SH-SY5Y (cell line): ENCODE results near the gene ATP6V0A4.

Source experiments
- GATA2 ChIP-seq: IDR thresholded peaks from 2 replicates; pipeline ENCODE4 v1.6.1; 2011; ENCODE audit warnings: mild to moderate bottlenecking, low read depth, low read length
- GATA3 ChIP-seq: IDR thresholded peaks from 2 replicates; pipeline ENCODE4 v1.6.1; 2011; ENCODE audit warnings: low read depth, mild to moderate bottlenecking, low read length, moderate library complexity

Gene ATP6V0A4

DNA sequence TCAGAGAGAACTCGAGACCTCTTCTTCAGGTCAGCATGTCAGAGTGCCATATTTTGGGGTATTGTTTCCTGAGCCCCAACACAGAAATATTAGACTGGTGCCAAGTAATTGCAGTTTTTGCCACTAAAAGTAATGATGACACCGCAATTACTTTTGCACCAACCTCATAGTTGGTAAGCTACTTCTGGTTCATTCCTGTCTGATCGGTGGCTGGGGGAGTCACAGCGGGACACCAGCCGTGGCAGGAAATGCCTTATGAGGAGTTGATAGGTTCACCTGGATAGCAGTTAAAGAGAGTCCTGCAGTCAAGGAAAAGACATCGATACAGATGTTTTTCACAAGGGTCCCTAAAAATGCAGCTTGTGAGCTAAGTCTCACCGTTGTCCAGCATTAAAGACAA is 23.9 kb upstream of the ATP6V0A4 start:
- no peak for TF ChIP-seq GATA3
- TF ChIP-seq GATA2, result no peak

DNA sequence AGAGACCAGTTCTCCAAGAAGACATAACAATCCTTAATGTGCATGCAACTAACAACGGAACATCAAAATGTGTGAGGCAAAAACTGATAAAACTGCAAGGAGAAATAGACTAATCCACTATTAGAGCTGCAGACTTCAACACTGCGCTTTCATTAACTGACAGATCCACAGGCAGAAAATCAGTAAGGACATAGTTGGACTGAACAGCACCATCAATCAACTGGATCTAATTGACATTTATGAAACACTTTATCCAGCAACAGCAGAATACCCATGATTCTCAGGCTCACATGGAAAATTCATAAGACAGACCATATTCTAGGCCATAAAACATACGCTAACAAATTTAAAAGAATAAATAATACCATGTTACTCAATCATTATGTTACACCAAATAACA is 21.6 kb upstream of the ATP6V0A4 start:
- TF ChIP-seq GATA2 (no peak), GATA3 (no peak)

DNA sequence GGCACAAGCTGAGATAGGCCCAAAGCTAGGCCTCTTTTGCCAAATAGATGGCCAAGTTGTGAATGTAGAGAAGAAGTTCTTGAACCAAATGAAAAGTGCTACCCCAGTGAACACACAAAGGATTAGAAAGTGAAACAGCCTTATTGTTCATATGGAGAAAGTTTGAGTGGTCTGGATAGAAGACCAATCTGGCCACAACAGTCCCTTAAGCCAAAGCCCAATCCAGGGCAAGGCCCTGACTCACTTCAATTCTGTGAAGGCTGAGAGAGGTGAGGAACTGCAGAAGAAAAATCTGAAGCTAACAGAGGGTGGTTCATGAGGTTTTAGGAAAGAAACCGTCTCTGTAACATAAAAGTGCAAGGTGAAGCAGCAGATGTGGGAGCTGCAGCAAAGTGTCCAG is 18.7 kb upstream of the ATP6V0A4 start:
- TF ChIP-seq GATA3, result no peak
- no peak for TF ChIP-seq GATA2

DNA sequence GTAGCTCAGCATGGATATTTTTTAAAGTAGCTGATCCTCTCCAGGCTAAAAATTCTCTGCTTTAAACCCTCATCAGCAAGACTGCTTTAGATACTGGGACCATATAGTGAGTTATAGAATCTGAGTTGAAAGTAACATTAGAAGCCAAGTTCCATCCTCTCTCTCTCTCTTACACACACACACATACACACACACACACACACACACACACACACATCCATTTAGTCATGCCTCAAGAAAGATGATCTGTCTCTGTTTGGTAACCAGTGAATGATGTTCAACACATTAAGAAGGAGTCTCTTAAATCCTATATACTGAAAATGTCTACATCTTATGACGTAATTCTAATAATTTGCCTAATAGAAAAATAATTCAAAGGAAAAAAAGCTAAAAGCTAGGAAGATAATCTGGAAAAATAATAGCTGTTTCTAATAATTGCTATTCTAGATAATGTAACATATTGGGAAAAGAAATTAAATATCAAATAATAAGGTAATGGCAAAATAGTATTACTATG is 16.9 kb upstream of the ATP6V0A4 start:
- TF ChIP-seq GATA3 (no peak), GATA2 (no peak)

DNA sequence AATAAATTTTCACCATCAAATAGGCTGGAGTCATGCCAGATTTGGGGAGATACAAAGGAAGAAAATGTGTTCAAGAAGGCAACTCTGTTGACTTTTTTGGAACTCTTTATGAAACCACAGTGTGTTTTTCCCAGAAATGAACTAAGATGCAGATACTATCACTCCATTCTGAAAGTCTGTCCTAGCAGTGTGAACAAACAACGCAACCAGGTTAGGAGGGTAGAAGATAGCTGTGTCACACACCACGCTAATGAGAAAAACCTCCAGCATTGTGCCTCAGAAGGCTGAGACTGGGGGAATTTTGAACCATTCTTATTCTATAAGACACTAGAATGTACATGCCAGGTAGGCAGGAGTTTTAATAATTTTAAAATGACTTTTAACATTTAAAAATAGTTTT is 15.9 kb upstream of the ATP6V0A4 start:
- TF ChIP-seq GATA3 (no peak), GATA2 (no peak)

DNA sequence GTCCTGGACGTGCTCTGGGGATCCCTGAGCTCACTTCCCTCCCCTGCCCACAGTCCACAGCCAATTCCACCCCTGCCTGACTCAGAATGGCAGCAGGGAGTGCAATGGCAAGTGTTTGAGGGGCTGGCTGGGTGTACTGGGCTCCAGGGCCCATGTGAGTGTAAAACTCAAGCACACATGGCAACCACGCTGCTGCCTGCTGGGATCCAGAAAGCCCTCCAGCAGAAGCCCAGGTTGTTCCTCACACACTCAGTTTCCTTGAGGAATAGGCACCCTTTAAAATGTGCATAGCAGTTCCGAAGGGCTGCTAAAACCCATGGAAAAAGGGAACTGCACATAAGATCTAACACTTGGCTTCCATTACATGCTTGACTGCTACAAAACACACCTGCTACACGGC is 11.3 kb upstream of the ATP6V0A4 start:
- TF ChIP-seq GATA2, result no peak
- TF ChIP-seq GATA3, result no peak

DNA sequence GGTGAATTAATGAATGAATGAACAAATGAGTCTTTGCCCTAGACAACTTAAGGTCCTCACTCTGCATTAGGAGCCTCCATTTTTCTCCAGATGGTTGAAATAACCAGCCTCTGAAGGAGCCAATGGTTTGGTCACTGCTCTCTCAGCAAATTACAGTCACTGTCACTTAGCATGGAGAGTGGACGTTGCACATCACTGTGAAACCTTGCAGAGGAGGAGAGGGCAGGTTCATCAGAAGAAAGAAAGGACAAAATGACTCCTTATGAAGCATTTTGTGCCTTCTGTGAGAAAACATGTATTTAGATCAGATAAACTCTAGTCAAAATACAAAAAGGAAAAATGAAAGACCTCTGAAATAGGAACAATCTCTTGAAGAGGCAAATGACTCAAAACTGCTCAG is 6.6 kb upstream of the ATP6V0A4 start:
- no peak for TF ChIP-seq GATA2
- no peak for TF ChIP-seq GATA3

DNA sequence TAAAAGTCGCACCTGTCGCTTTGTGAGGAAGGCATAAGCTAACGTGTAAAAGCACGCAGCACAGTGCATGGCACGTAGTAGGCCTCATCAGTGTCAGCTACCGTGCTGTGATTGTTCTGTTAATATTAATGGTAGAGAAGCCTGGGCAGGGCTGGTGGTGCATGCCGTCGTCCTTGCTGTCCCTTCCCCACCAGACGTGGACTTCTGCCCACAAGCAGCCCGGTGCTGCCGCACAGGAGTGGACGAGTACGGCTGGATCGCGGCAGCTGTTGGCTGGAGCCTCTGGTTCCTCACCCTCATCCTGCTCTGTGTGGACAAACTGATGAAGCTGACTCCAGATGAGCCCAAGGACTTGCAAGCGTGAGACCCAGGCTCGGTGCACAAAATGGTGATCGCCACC is 4.7 kb upstream of the ATP6V0A4 start:
- TF ChIP-seq GATA2 (no peak), GATA3 (no peak)

DNA sequence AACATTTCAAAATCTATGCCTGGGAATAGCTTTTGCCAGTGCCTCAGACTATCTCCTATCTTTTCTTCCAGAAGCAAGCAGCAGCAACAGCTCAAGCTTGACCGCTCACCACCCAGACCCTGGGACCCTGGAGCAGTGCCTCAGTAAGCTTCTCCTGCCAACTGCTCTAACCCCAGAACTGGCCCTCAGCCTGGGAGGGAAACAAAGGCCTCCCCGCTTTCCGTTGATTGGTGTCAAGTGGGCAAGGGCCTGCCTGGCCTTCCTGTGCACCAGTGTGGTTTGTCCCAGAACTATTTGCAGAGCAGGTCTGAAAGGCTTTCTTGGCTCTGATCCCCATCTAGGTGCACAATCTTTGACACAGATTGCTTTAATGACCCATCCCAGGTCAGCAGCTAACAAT is 3.3 kb upstream of the ATP6V0A4 start:
- TF ChIP-seq GATA3 (no peak), GATA2 (no peak)

DNA sequence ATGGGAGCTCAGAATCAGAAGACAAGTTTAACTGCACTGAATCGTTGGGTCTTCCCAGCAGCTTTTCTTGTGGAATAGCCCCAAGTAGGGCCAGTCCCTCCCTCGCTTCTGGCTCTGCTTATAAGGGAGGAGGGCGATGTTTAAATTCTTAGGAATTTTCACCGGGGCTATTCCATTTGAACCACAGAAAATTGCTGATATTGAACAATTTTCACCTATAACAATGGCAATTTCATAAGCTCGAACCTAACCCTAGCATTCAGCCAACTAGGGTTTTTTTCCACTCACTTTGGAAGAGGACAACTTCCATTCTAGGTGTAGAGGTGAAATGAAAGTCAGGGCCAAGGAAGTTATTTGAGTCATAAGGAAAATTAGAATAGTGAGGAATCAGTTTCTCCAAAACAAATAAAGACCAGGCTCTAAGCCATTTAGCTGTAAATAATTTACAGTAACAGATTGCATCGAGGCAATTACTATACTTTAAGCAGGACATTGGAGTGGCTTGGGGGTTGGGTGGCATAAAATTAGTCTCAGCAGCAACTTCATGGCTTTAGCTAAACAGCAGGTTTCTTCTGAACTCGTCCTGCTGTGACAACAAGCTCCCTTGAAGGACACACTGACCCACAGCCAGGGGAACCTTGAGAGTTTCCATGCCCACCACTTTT is 1.5 kb upstream of the ATP6V0A4 start:
- TF ChIP-seq GATA3, result no peak
- TF ChIP-seq GATA2, result no peak

DNA sequence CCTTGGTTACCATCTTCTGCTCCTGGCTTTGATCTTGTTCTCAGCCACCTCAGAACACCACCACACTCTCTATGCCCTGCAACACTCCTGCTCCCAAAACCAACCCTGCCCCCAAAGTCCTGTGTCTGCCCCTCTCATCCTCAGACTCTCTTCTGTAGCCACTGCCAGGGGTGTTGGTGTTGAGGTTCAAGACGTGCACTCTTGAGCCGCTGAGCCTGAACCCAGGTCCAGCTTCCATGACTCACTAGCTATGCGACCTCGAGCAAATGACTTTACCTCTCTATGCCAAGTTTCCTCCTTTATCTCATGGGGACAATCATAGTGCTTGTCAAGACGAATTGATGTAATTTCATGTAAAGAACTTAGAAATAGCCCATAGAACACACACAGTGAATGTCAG is 840 bp upstream of the ATP6V0A4 start:
- TF ChIP-seq GATA3 (no peak), GATA2 (no peak)

DNA sequence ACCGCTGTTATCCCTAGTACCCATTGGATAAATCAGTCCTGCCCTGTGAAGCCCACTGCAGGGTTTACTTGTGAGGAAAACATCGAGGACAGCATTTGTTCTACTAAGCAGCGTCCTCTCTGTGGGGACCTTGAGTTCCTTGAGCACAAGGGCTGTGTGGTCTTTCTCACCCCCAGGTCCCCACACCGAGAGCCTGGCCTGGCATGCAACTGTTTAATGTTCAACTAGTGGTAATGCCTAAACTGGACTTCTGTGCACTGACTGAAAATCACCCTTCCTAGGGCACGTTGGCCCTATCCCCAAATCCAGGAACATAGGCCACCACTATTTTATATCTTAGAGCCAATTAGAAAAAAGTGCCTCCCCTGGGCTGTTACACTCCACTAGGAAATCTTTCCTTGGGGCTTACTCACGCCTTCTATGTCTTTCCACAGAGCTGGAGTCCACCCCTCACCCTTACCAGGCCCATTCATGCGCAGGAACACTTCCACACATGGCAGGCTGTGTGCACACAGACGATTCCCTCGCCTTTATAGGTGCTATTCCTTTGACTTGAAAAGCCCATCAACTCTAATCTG is 1.9 kb downstream of the ATP6V0A4 start:
- TF ChIP-seq GATA2 (no peak), GATA3 (no peak)

DNA sequence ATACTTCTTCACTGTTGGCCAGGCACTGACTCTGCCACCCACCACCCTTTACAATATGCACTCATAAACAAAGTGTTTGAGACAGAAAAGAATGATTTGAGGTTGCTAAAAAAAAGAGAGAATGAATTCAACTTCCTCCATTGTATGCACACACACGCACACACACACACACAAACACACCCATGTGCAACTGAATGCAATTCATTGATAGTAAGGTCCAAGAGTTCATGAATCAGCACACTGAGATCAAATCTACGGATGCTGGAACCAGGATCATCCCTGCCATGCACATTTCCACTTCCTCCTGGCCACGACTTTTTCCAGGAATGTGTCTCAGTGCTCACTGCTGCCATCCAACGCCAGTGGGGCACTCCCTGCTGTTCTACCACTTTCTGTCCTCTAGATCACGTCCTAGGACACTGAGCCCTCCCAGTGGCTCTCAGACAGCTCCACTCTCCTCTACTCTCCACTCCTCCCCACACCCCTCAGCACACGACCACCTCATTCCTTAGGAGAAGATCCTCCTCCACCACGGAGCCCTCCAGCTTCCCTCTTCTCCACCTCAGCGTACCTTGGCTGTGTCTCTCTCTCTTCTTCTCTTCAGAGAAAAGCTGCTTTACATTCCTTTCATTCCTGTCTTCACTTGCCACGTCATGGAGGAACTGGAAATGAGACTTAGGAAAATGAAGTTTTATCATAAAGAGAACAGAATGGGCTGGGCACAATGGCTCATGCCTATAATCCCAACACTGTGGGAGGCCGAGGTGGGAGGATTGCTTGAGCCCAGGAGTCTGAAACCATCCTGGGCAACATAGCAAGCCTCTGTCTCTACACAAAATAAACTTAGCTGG is 12.2 kb downstream of the ATP6V0A4 start:
- TF ChIP-seq GATA2 (no peak), GATA3 (no peak)

DNA sequence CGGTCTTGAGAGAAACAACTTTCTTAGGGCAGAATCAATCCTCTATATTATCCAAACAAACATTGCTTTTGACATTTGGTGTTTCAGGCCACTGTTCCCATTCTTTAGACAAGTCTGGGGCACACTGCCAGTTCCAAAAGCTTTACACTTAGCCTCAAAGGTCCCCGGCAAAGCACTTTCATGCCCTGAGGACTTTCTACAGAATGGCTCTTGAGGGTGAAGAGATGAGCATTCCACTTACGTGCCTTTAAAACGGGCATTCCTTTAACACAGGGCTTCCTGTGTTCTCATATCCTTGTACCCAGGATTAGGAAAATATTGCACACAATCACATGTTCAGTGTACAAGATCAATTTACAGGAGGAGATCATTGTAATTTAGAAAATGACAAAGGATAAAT is 13.3 kb downstream of the ATP6V0A4 start:
- TF ChIP-seq GATA2 (no peak), GATA3 (no peak)

DNA sequence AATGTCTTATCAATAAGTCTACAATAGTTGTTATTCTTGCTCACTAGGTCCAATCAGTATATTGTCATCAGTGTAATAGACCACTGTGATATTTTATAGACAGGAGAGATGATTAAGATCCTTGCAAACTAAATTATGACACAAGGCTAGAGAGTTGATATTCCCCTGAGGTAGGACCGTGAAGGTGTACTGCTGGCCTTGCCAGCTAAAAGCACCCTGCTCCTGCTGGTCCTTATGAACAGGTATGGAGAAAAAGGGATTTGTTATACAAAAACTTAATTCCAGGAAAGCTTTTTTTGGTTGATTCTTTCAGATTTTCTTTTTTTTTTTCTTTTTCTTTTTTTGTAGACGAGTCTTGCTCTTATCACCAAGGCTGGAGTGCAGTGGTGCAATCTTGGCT is 17.0 kb downstream of the ATP6V0A4 start:
- TF ChIP-seq GATA2 (no peak), GATA3 (no peak)
